ENCODE results near the gene COL2A1.

The COL2A1 gene

DNA sequence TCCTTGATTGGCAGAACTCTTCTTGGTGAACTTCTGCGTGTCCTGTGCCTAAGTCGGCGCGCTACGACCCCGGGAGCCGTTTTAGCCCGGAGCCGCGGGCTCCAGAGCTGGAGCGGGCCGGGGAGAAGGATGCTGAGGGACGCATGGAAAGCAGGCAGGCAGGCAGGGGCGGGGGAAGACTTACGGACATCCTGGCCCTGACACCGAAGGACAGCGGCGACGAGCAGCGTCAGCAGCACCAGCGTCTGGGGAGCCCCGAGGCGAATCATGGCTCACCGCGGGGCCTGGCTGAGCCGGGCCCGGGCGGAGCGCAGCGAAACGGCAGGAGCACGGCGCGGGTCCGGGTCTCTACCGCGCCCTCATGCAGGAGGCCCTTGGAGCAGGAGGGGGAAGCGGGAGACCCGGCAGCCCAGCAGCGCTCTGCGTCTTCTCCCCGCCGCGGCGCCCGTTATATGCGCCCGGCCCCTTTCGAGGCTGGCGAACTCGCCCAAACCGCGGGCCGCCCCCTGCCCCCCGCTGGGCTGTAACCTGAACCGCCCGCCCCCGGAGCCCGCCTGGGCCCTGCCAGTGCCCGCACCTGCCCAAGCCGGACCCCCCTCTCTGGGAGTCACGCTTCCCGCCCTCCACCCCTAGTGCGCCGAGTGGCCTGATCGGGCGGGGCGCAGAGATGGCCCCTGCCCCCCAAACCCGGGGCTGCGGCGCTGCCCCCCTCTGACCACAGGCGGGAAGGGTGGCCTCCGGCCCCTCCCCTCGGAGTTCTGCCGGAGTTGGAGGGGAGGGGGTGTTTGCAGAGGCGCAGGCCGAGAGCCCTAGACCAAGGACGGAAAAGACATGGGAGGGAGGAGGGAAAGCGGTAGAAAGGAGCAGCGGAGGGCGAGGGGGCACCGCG lies at the start of gene COL2A1:
Gene COL2A1 (minus strand): TSS at position 424 of the 889 bp plus-strand sequence. CDS start 155 bp downstream, at position 269.
- peaks cover 56% of the 10 kb centered on the region for H3K4me1 Mint-ChIP-seq
- H3K27me3 Mint-ChIP-seq (ENCODE audit: low read depth) = peaks cover 99% of the 10 kb centered on the region
- TF ChIP-seq, protein P1, sequence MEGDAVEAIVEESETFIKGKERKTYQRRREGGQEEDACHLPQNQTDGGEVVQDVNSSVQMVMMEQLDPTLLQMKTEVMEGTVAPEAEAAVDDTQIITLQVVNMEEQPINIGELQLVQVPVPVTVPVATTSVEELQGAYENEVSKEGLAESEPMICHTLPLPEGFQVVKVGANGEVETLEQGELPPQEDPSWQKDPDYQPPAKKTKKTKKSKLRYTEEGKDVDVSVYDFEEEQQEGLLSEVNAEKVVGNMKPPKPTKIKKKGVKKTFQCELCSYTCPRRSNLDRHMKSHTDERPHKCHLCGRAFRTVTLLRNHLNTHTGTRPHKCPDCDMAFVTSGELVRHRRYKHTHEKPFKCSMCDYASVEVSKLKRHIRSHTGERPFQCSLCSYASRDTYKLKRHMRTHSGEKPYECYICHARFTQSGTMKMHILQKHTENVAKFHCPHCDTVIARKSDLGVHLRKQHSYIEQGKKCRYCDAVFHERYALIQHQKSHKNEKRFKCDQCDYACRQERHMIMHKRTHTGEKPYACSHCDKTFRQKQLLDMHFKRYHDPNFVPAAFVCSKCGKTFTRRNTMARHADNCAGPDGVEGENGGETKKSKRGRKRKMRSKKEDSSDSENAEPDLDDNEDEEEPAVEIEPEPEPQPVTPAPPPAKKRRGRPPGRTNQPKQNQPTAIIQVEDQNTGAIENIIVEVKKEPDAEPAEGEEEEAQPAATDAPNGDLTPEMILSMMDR (IDR thresholded peaks at IDR 0.05; ENCODE audit: unreplicated experiment in 3 of 3) = no peak
- peak within 1 kb of the TSS; percentile 88 for H3K4me3 Mint-ChIP-seq
- no peaks in the 10 kb centered on the region for H3K9me3 Mint-ChIP-seq
- H3K36me3 Mint-ChIP-seq (ENCODE audit: low read depth) = peaks cover 2% of the 10 kb centered on the region
- peak within 1 kb of the TSS in 1 of 3 experiments; percentile 88 for H3K27ac Mint-ChIP-seq

DNA sequence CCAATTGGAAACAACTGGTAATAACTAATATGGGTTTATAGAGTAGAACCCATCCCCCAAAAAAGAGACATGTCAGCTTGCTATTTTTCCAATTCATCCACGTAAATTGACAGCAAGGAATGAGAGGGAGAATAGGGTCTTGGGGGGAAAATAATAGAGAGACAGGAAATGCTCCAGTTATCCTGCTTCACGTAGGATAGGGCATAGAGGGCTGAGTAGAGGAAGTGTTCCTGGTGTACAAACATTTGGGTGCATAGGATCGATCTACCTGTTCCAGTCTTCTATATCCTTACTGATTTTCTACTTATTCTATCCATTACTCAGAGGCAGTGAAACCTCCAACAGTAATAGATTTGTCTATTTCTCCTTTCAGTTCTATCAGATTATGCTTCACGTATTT lies 49.6 kb upstream of the COL2A1 start:
- Mint-ChIP-seq H3K4me1 (no peaks in the 10 kb centered on the region), H3K4me3 (no peak overlapping the region), H3K36me3 (ENCODE audit: low read depth) (peaks cover 34% of the 10 kb centered on the region), H3K9me3 (peaks cover 8% of the 10 kb centered on the region), H3K27me3 (ENCODE audit: low read depth) (no peaks in the 10 kb centered on the region), H3K27ac (no peak overlapping the region)
- TF ChIP-seq, protein P1 (IDR thresholded peaks at IDR 0.05; ENCODE audit: unreplicated experiment in 3 of 3) = no peak

DNA sequence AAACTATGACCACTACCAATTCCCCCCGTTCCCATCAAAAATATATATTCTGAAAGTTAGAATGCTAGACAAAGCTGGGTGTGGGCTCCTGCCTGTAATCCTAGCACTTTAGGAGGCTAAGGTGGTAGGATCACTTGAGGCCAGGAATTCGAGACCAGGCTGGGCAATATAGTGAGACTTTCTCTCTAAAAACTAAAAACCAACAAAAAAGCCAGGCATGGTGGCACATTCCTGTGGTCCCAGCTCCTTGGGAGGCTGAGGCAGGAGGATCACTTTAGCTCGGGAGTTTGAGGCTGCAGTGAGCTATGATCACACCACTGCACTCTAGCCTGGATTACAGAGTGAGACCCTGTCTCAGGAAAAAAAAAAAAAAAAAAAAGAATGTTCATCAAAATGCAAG lies 48.8 kb upstream of the COL2A1 start:
- H3K36me3 Mint-ChIP-seq (ENCODE audit: low read depth) = peaks cover 34% of the 10 kb centered on the region
- TF ChIP-seq, protein P1 (IDR thresholded peaks at IDR 0.05; ENCODE audit: unreplicated experiment in 3 of 3) = no peak
- no peaks in the 10 kb centered on the region for H3K4me1 Mint-ChIP-seq
- H3K4me3 Mint-ChIP-seq = no peak overlapping the region
- H3K27me3 Mint-ChIP-seq (ENCODE audit: low read depth) = no peaks in the 10 kb centered on the region
- peaks cover under 1% of the 10 kb centered on the region for H3K9me3 Mint-ChIP-seq
- no peak overlapping the region for H3K27ac Mint-ChIP-seq

DNA sequence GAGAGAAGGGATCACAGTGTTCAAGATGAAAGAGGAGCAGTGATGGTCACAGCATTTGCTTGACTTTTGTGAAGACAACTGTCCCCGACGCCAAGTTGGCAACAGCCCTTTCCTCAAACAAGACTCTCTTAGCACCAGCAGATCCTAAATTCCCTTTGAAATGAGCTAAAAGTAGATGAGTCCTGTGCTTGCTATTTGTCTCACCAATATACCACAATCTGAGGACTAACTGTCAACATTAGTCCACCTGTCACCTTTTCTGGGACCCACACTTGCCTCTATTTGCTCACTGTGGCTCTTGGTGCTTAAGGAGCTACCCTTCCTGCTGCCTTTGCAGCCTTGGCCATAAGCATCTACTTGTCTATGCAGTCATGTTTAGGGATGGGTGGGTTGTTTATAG lies 47.4 kb upstream of the COL2A1 start:
- H3K27me3 Mint-ChIP-seq (ENCODE audit: low read depth) = no peaks in the 10 kb centered on the region
- H3K4me1 Mint-ChIP-seq = no peaks in the 10 kb centered on the region
- no peaks in the 10 kb centered on the region for H3K9me3 Mint-ChIP-seq
- TF ChIP-seq, protein P1 (IDR thresholded peaks at IDR 0.05; ENCODE audit: unreplicated experiment in 3 of 3) = no peak
- H3K27ac Mint-ChIP-seq = no peak overlapping the region
- no peak overlapping the region for H3K4me3 Mint-ChIP-seq
- peaks cover 45% of the 10 kb centered on the region for H3K36me3 Mint-ChIP-seq (ENCODE audit: low read depth)

DNA sequence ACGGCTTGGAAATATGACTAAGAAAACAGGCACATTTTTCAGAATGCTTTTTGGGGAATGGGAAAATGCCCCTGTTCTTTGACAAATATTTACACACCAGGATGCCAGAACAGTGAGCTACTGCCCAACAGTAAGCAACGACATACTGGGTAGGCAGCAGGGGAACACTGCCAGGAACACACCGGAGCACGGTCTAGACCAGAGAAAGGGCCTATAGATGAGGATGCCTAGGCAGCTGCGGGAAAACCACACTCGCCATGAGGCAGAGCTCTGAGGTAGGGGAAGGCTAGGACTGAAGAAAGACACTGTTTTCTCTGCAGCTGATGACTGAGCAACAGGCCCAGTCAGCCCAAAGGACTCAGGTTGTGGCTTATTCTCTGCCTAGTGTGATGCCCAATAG lies 45.9 kb upstream of the COL2A1 start:
- Mint-ChIP-seq H3K4me1 (no peaks in the 10 kb centered on the region), H3K4me3 (no peak overlapping the region), H3K36me3 (ENCODE audit: low read depth) (peaks cover 58% of the 10 kb centered on the region)

More for the DNA sequence above, 45.9 kb upstream of the COL2A1 start:
- H3K27ac Mint-ChIP-seq = no peak overlapping the region
- TF ChIP-seq, protein P1 (IDR thresholded peaks at IDR 0.05; ENCODE audit: unreplicated experiment in 3 of 3) = no peak
- no peaks in the 10 kb centered on the region for H3K9me3 Mint-ChIP-seq
- H3K27me3 Mint-ChIP-seq (ENCODE audit: low read depth) = no peaks in the 10 kb centered on the region

Measured in nephron (organoid).